H54 (cell line): ENCODE measurements around the gene DACT2.
A peak's percentile ranks its signal among the peaks of the same experiment; 100 is the strongest.

ENCODE experiments used
- DNase-seq: peaks from one replicate; pipeline ENCODE4 v3.0.0; 2011; ENCODE audit warnings: low spot score, mixed read lengths; ENCODE audit not compliant: insufficient read length
- FAIRE-seq: peaks from 3 replicates; lab custom pipeline; 2011; peaks lifted over from hg19 to GRCh38; lab: Jason Lieb, UNC
- POLR2A ChIP-seq: IDR thresholded peaks from 2 replicates; pipeline ENCODE4 v1.6.1; 2011; ENCODE audit warnings: low read depth, mild to moderate bottlenecking, low read length

Gene DACT2

DNA sequence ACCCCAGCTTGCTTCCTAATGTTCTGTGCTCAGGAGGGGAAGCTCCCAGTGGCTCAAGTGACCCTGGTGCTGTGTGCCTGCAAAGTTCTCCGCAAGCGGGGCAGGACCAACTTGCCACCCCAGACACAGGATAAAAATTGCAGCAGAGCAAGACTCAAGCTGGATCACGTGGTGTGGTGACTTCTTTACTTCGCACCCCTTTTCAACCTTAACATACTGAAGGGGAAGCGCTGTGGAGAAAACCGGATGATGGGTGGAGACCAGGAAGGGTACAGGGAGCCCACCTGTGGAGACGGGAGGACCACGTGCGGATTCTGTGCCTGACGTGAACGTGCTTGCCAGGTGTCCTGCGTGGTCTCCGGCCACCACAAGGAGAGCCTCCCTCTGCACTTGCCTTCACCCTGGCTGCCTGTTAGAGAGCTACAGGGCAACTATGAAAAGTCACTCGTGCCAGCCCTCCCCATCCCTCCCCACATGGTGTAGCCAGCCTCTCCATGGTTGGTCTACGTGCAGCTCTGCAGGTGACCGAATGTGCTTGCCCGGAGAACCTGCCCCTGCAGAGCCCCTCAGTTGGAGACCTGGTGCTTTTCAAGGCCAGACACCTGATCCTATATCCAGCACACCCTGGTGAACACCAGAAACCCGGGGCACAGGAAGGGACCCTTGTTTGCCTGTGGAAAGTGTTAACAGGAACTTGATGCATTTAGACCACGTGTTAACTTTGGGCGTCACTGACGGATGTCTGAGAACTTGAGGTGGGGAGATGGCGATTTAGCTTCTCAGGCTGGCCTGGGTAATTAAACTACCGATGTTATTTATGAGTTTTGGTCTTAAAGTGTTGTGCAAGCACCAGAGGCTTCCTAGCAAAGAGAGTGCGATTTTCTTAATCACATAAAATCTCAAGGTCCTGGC is 23.9 kb upstream of the DACT2 start:
- FAIRE-seq (no peak), DNase-seq (no peak)
- no peak for TF ChIP-seq POLR2A

- DNase-seq (no peak), FAIRE-seq (no peak)
- TF ChIP-seq POLR2A: no peak
Measured at GRCh38 chr6:168342636-168343035, 23.1 kb upstream of the DACT2 start.

GRCh38 chr6:168341280-168341900 is 21.8 kb upstream of the DACT2 start:
- DNase-seq (no peak), FAIRE-seq (no peak)
- TF ChIP-seq POLR2A: no peak

DNA sequence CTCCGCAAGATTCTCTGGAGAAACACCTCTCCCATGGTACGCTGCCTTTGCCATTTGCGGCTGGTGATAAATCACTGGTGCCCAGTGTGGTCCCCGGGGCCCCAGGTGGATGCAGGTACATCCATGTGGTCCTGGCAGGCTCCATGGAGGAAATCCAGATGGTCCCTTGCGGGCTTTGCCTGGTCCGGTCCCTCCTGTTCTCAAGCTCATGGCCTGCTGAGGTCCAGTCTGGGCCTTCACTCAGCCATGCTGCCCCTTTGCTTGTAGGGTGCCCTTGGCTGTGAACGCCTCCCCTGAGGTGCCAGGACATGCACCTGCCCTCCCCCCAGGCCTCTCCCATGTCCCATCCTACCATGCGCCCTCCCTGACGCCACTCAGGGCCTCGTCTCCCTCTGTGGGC is 21.2 kb upstream of the DACT2 start:
- no peak for DNase-seq
- no peak for FAIRE-seq
- TF ChIP-seq POLR2A: no peak

DNA sequence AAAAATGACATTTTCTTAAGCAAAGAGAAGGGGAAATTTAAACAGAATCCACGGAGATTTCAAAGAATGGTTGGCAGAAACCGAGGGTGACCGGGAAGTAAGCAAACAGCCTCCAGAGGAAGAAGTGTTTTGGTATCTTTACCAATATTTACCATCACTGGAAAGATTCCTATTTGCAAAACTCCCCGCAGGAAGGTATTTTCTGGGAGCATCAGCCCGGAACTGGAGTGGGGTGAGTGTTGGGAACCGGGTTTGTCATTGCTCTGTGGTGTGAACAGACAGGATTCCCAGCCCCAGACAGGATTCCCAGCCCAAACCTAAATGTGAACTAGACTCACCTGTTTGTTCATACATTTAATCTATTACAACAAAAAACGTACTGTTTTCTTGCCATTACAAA is 19.2 kb upstream of the DACT2 start:
- TF ChIP-seq POLR2A: no peak
- FAIRE-seq (no peak), DNase-seq (no peak)

DNA sequence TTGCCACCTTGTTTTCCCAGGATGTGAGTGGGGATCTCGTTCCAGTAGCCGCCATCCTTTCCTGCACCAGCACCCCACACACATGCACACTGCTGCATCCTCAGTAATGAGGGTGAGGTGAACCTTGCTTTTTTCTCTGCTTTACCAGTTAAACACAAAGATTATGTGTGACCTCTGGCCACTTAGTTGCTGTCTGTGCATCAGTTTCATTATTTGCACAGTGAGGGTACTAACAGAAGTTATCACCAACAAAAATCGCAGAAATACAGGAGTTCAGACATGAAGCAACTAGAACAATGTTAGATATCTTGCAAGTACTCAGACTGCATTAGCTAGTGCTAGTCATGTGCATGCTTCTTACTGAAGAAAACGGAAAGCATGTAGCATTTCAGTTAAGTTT is 17.4 kb upstream of the DACT2 start:
- TF ChIP-seq POLR2A: no peak
- FAIRE-seq: no peak

GRCh38 chr6:168333989-168334388 is 14.4 kb upstream of the DACT2 start:
- TF ChIP-seq POLR2A: no peak

More for the DNA sequence above, 17.4 kb upstream of the DACT2 start:
- no peak for DNase-seq

GRCh38 chr6:168333491-168333890 is 13.9 kb upstream of the DACT2 start:
- no peak for TF ChIP-seq POLR2A
- FAIRE-seq: no peak

More at GRCh38 chr6:168333989-168334388, 14.4 kb upstream of the DACT2 start:
- DNase-seq (no peak), FAIRE-seq (no peak)

DNA sequence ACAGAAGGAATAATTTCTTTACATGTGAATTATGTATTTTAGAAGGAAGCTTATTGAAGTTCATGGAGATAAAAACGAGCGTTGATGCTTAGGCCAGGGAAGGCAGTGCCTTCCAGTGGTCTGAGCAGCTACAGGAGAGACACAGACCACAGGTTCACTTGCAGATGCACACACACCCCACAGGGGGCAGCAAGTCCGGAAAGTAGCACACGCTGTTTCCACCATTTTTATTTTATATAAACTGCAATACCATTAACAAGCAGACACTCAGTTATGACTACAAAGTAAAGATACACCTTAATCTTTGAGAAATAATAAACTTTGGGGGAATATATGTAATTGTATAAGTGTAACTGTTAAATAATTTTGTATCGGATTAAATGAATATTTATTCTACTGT is 13.5 kb upstream of the DACT2 start:
- peak; percentile 10 for DNase-seq
- TF ChIP-seq POLR2A: no peak
- FAIRE-seq: no peak

More at GRCh38 chr6:168333491-168333890, 13.9 kb upstream of the DACT2 start:
- DNase-seq: no peak

GRCh38 chr6:168332020-168332419 is 12.4 kb upstream of the DACT2 start:
- FAIRE-seq (no peak), DNase-seq (no peak)
- no peak for TF ChIP-seq POLR2A

DNA sequence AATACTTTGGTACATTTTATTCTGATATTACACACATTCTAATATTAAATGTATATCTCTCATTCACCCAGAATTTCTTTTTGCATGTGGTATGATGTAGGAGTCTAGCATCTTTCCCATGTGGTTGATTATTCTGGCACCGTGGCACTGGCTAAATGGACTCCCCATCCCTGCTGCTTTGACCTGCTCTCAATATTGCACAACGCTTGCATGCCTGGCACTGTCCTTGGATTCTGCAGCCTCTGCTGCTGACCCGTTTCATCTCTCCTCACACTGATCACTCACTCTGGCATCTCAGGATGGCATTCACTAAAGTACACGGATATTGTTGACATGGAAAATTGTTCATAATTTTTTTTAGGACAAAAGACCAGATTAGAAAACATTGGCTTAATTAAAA is 11.5 kb upstream of the DACT2 start:
- TF ChIP-seq POLR2A: no peak
- no peak for FAIRE-seq
- DNase-seq: no peak

- DNase-seq (no peak), FAIRE-seq (no peak)
- TF ChIP-seq POLR2A: no peak
Measured at GRCh38 chr6:168330403-168330802, 10.8 kb upstream of the DACT2 start.

DNA sequence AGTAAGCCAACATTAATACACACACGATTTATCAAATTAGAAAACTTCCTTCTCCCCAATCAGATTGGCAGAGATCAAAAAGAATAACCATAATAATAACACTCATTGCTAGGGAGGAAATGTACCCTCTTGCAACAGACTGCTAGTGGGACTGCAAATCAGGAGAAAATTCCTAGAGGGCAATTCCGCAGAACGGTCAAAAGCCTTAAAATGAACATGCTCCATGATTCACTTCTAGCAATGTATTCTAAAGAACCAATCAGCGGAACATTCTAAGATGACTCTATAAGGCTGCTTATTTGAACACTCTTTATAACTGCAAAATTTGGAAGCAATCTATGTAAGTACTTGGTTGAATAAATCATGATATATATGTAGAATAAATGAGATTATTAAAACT is 8.5 kb upstream of the DACT2 start:
- FAIRE-seq: no peak
- no peak for DNase-seq
- no peak for TF ChIP-seq POLR2A
